ENCODE results near the gene CACNG4.

DNA sequence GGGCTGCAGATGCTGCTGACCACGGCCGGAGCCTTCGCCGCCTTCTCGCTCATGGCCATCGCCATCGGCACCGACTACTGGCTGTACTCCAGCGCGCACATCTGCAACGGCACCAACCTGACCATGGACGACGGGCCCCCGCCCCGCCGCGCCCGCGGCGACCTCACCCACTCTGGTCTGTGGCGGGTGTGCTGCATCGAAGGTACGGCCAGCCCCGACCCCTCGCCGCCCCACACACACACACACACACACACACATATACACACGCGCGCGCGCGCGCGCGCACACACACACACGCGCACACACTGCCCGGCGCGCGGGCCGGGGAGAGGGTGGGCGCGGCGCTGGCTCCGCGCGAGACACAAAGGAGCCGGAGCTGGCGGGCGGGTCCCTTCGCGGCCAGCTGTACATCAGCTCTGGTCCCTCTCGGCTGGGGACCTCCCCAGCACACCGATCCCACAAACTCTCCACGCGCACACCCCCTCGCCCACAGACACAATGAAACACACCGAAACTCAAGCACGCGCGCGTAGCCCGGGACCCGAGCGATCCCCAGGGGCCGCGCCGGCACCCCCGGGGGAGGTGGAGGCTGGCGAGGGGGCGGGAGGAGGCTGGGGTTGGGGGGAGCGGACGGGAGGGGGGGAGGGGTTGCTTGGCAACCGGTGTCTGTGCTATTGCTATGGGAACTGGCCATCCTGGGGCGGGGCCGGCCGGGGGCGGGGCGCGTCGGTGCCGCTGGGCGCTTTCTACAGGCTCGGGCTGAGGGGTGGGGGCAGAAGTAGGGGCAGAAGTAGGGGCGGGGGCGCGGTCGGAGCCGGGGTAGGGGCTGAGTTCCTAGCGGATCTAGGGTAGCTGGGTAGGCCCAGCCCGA, 658 bp downstream of the CACNG4 start:
- TF ChIP-seq POLR2A (IDR thresholded peaks at IDR 0.05), result no peak
- TF ChIP-seq, protein P1, sequence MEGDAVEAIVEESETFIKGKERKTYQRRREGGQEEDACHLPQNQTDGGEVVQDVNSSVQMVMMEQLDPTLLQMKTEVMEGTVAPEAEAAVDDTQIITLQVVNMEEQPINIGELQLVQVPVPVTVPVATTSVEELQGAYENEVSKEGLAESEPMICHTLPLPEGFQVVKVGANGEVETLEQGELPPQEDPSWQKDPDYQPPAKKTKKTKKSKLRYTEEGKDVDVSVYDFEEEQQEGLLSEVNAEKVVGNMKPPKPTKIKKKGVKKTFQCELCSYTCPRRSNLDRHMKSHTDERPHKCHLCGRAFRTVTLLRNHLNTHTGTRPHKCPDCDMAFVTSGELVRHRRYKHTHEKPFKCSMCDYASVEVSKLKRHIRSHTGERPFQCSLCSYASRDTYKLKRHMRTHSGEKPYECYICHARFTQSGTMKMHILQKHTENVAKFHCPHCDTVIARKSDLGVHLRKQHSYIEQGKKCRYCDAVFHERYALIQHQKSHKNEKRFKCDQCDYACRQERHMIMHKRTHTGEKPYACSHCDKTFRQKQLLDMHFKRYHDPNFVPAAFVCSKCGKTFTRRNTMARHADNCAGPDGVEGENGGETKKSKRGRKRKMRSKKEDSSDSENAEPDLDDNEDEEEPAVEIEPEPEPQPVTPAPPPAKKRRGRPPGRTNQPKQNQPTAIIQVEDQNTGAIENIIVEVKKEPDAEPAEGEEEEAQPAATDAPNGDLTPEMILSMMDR (IDR thresholded peaks at IDR 0.05), result no peak
